HEK293T (cell line): Measurements from ENCODE around the gene PLD5.
"Not testable (repeated sequence)": the region's sequence is repeated elsewhere in the genome, so short reads cannot be mapped to it uniquely, and the experiment has no call there.

Source experiments
- ARNT ChIP-seq: fragments of 450-650 bp; IDR thresholded peaks from 2 replicates; pipeline ENCODE4 v1.6.1; 2017; ENCODE audit warnings: mild to moderate bottlenecking
- BHLHE40 ChIP-seq: fragments of 450-650 bp; IDR thresholded peaks from 2 replicates; pipeline ENCODE4 v1.6.1; 2016; ENCODE audit warnings: mild to moderate bottlenecking, moderate library complexity, borderline replicate concordance
- ELF4 ChIP-seq: fragments of 450-650 bp; IDR thresholded peaks from 2 replicates; pipeline ENCODE4 v1.6.1; 2017; ENCODE audit warnings: antibody characterized with exemption
- FOXA1 ChIP-seq: fragments of 450-650 bp; IDR thresholded peaks from 2 replicates; pipeline ENCODE4 v1.6.1; 2016; ENCODE audit warnings: mild to moderate bottlenecking
- FOXK2 ChIP-seq: fragments of 450-650 bp; IDR thresholded peaks from 2 replicates; pipeline ENCODE4 v1.6.1; 2016; ENCODE audit warnings: mild to moderate bottlenecking
- FOXM1 ChIP-seq: fragments of 450-650 bp; IDR thresholded peaks from 2 replicates; pipeline ENCODE4 v1.6.1; 2017; ENCODE audit warnings: mild to moderate bottlenecking, borderline replicate concordance
- HDGF ChIP-seq: fragments of 450-650 bp; IDR thresholded peaks from 2 replicates; pipeline ENCODE4 v1.6.1; 2017; ENCODE audit warnings: antibody characterized with exemption, borderline replicate concordance
- NFRKB ChIP-seq: fragments of 450-650 bp; IDR thresholded peaks from 2 replicates; pipeline ENCODE4 v1.6.1; 2016; ENCODE audit warnings: mild to moderate bottlenecking, moderate library complexity
- PKNOX1 ChIP-seq: fragments of 450-650 bp; IDR thresholded peaks from 2 replicates; pipeline ENCODE4 v1.6.1; 2016
- SP1 ChIP-seq: fragments of 450-650 bp; IDR thresholded peaks from 2 replicates; pipeline ENCODE4 v1.6.1; 2017
- SUZ12 ChIP-seq: fragments of 450-650 bp; IDR thresholded peaks from 2 replicates; pipeline ENCODE4 v1.6.1; 2016; ENCODE audit warnings: mild to moderate bottlenecking
- TARDBP ChIP-seq: fragments of 450-650 bp; IDR thresholded peaks from 2 replicates; pipeline ENCODE4 v1.6.1; 2016
- ZNF384 ChIP-seq: fragments of 450-650 bp; IDR thresholded peaks from 2 replicates; pipeline ENCODE4 v1.6.1; 2016

GRCh38 chr1:242224878-242225766, 299.4 kb downstream of the PLD5 start:
- not testable (repeated sequence) for TF ChIP-seq ZNF384, PKNOX1, FOXA1, BHLHE40, SP1, HDGF, SUZ12, NFRKB, FOXM1, ELF4, ARNT, FOXK2, TARDBP
